Suprapubic skin (tissue), 3 donors: ENCODE results near the gene ZNF638.

ENCODE experiments used
- CTCF ChIP-seq, 2 donors: fragments of 200-600 bp in 1 of 2; fragments of 450-650 bp in 1 of 2; sonication (generic) in 1 of 2; IDR thresholded peaks; one replicate each; pipeline ENCODE4 v1.5.1; 2016 to 2019; ENCODE audit warnings: antibody characterized with exemption in 2 of 2, mild to moderate bottlenecking in 1 of 2, moderate library complexity in 1 of 2
- POLR2AphosphoS5 ChIP-seq, 3 donors: sonication (generic); formaldehyde crosslinking; IDR thresholded peaks; one replicate each; pipeline ENCODE4 v1.6.1; 2017; ENCODE audit warnings: antibody characterized with exemption in 3 of 3

GRCh38 chr2:71410696-71411095, 79.1 kb downstream of the ZNF638 start:
- TF ChIP-seq POLR2AphosphoS5 (IDR thresholded peaks at IDR 0.05) = no peak
- TF ChIP-seq CTCF (IDR thresholded peaks at IDR 0.05) = no peak
